ENCODE results near the gene COX7A2L. TPM values are rescaled to one million over a fixed set of nuclear protein-coding genes. Genes with fewer than 3 reads are reported as not detected.

Gene COX7A2L
- total RNA-seq, 4 donors from 2014 or later = 56.9 to 122 (median 95.1) TPM

DNA sequence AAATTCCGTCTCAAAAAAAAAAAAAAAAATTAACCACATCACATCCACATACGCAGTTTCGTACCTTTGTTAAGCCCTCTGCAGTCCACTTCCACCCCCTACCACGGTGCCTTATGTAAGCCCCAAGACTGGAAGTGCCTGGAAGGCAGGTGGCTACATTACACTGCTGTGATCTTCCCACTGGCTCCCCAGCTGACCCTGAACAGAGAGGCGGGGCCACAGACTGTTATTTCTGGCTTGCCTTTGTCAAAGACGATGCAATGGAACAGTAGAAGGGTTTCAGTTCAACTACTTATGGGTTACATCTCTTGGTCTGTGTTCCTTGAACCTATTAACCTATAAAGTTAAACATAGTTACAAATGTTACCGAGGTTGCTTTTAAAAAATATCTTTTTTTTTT lies 15.7 kb upstream of the COX7A2L start:
- TF ChIP-seq POLR2A (IDR thresholded peaks at IDR 0.05; ENCODE audit: low read depth) (no peak), EP300 (IDR thresholded peaks at IDR 0.05) (no peak), POLR2AphosphoS5 (IDR thresholded peaks at IDR 0.05) (no peak)
- TF ChIP-seq, protein P1, sequence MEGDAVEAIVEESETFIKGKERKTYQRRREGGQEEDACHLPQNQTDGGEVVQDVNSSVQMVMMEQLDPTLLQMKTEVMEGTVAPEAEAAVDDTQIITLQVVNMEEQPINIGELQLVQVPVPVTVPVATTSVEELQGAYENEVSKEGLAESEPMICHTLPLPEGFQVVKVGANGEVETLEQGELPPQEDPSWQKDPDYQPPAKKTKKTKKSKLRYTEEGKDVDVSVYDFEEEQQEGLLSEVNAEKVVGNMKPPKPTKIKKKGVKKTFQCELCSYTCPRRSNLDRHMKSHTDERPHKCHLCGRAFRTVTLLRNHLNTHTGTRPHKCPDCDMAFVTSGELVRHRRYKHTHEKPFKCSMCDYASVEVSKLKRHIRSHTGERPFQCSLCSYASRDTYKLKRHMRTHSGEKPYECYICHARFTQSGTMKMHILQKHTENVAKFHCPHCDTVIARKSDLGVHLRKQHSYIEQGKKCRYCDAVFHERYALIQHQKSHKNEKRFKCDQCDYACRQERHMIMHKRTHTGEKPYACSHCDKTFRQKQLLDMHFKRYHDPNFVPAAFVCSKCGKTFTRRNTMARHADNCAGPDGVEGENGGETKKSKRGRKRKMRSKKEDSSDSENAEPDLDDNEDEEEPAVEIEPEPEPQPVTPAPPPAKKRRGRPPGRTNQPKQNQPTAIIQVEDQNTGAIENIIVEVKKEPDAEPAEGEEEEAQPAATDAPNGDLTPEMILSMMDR (IDR thresholded peaks at IDR 0.05) = no peak
- DNase-seq (ENCODE audit: extremely low spot score) = no peak
- Histone ChIP-seq H3K36me3 (no peaks in the 10 kb centered on the region), H3K27ac (replicated peaks in 1 of 4) (no peak overlapping the region), H3K4me1 (no peaks in the 10 kb centered on the region), H3K9me3 (no peaks in the 10 kb centered on the region), H3K27me3 (no peaks in the 10 kb centered on the region), H3K4me3 (no peak overlapping the region)
- intact Hi-C loops (cut with DNase I) = no loop called here
- 81% methylated on average over 7 of the region's 7 CpGs for WGBS

DNA sequence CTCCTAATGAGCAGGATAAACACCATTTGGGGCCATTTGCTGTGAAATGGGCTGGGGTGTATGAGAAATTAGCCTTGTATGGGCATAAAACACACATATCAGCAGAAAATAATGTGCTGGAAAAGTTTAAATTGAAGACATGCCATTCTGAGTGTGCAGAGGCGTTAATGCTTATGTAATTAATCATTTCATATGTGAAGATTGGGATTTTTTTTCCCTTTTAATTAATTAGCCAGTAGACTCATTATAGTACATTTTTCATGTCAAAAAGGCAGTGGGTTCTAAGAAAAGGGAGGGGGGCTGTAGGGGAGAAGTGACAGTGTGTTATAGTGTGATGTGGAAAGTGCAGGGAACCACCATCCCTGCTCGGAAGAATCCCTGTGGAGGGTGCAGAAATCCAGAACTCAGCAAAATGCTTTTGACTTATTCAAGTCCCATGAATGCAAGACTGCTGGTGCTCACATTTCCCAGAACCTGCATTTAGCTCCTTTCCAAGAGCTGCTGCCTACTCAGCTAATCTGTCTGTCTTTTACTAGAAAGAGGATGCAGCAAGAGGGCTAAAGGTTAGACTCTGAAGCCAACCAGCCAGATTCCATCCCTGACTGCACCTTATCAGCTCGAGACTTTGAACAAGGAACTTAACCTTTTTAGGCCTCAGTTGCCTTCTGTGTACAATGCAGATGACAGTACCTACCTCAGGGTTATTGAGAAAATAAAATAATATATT lies 11.6 kb upstream of the COX7A2L start:
- WGBS = 66% methylated on average over 3 of the region's 3 CpGs
- no peaks in the 10 kb centered on the region for H3K27me3 ChIP-seq
- H3K36me3 ChIP-seq = no peaks in the 10 kb centered on the region
- H3K9me3 ChIP-seq = no peaks in the 10 kb centered on the region
- no peak for DNase-seq (ENCODE audit: extremely low spot score)
- TF ChIP-seq EP300 (IDR thresholded peaks at IDR 0.05) = no peak
- no peak for TF ChIP-seq POLR2AphosphoS5 (IDR thresholded peaks at IDR 0.05)
- peaks cover 0 to 5% (median 0%) of the 10 kb centered on the region in 4 donors for H3K4me1 ChIP-seq
- H3K4me3 ChIP-seq = no peak overlapping the region
- no peak overlapping the region for H3K27ac ChIP-seq (replicated peaks in 1 of 4)
- intact Hi-C loops (cut with DNase I) = no loop called here

DNA sequence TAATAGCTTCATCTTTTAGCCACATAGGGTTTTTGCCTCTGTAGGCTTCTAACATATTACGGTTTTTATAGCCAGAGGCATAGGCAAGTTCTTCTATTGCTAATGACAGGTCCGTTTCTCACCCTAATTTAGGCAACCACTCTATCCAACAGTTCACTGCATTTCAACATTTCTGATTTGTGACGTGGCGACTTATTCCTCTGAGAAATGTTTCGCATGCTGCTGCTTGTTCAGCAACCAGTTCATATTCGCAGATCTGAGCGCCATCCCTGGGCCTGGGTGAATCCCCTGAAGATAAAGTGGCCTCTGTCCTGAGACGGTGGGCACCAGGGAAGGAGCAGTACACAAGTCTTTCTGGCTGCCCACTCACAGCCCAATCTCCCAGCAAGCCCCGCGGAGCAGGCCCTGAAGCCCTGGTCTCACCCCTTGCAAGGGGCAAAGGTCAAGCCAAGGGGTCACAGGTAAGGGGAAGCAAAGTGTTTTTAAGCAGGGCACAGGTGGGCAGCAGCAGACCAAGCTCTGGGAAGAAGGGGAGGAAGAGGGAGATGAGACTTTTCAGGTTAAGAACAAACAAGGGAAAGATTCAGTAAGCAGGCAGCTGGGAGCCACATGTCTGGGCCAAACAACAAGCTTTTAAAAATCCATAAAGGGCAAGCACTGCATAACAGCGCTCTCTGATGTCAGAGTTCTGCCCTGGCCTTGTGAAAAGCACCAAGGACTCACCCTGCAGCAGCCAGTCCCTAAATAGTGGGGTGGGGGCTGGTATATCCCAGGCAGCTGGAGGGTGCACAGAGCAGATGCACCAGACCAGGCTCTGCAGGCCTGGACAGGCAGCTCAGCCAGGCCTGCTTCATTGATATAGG lies 10.8 kb upstream of the COX7A2L start:
- no peaks in the 10 kb centered on the region for H3K9me3 ChIP-seq
- no peaks in the 10 kb centered on the region for H3K27me3 ChIP-seq
- no peaks in the 10 kb centered on the region for H3K36me3 ChIP-seq
- H3K27ac ChIP-seq (replicated peaks in 1 of 4) = no peak overlapping the region
- peaks cover 0 to 5% (median 0%) of the 10 kb centered on the region in 4 donors for H3K4me1 ChIP-seq
- no peak for TF ChIP-seq POLR2A (IDR thresholded peaks at IDR 0.05; ENCODE audit: low read depth)
- TF ChIP-seq, protein P1 (IDR thresholded peaks at IDR 0.05) = no peak
- 94% methylated on average over 9 of the region's 11 CpGs for WGBS
- no peak for DNase-seq (ENCODE audit: extremely low spot score)
- intact Hi-C loops (cut with DNase I) = no loop called here
- H3K4me3 ChIP-seq = no peak overlapping the region

DNA sequence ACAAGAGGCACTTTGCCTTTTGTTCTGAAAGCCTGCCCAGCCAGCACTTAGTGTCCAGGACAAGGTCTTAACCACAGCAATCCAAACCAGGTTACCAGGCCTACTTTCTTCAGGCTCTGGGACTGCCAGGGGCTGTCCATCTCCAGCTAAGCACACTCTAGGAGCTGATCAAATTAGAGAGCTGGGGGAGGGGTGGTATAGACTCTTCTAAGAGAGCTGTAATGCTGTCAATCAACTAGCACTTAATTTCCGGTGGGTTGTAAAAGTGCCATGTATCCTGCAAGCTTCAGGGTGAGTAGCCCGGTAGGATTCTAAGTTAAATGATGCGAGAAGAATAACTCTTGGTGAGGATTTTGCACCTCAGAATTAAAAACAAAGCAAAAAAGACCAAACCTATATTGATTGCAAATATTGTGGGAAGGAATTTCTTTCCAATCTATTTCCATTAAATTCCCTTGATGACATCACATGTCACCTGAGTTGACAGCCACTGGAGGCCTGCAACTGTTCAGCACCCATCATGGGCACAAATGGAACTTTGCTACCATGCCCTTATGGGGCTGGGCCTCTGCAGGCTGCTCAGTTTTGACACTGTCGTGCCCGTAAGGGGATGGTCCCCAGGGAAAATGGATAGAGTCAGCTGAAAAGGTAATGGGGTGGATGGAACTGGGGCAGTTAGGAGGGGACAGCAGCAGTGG lies 8.7 kb upstream of the COX7A2L start:
- TF ChIP-seq POLR2A (IDR thresholded peaks at IDR 0.05; ENCODE audit: low read depth) (no peak), EP300 (IDR thresholded peaks at IDR 0.05) (no peak)
- TF ChIP-seq, protein P1 (IDR thresholded peaks at IDR 0.05) = no peak

More for the DNA sequence above, 8.7 kb upstream of the COX7A2L start:
- DNase-seq (ENCODE audit: extremely low spot score) = no peak
- intact Hi-C loops (cut with DNase I) = no loop called here
- H3K27ac ChIP-seq (replicated peaks in 1 of 4) = peak overlapping the region in 2 of 4 donors; percentile 18 to 20
- H3K27me3 ChIP-seq = no peaks in the 10 kb centered on the region
- peaks cover 0 to 5% (median 0%) of the 10 kb centered on the region in 4 donors for H3K4me1 ChIP-seq
- no peak overlapping the region for H3K4me3 ChIP-seq
- 88% methylated on average over 5 of the region's 5 CpGs for WGBS
- no peaks in the 10 kb centered on the region for H3K9me3 ChIP-seq
- no peaks in the 10 kb centered on the region for H3K36me3 ChIP-seq
